H1 (cell line): ENCODE results near the gene AKAP4. TPM values are rescaled to one million over a fixed set of nuclear protein-coding genes. Genes with fewer than 3 reads are reported as not detected.

Experiments
- polyA plus RNA-seq, 7 experiments: library from polyadenylated mRNA; depleted of rRNA in 3 of 7; stranded (reverse) in 5 of 7; unstranded in 2 of 7; fragments of >200 nt in 5 of 7; fragments of 200-250 nt in 2 of 7; gene quantifications; 1 replicate in 5 of 7; 2 replicates in 1 of 7; 4 replicates in 1 of 7; pipeline versions ENCODE4 v1.2.1 to v1.2.3, GENCODE V29; 2011 to 2013; ENCODE audit warnings: missing spikeins in 2 of 7, mixed read lengths in 2 of 7
- total RNA-seq: library from RNA; stranded (reverse); fragmentation: NEBNext Ultra II Directional; extraction: Animal tissue kit (Norgen Biotek cat#: 25700); gene quantifications from 2 replicates; pipeline ENCODE4 v1.2.1, GENCODE V29; 2021
- TF ChIP-seq, protein P1 (sequence below), 3 experiments: IDR thresholded peaks; 1 replicate in 2 of 3; 2 replicates in 1 of 3; pipeline versions ENCODE4 v1.5.1 to v1.6.1; 2011; ENCODE audit warnings: low read length in 3 of 3, mild to moderate bottlenecking in 3 of 3, inconsistent platforms in 2 of 3, low read depth in 1 of 3, moderate library complexity in 1 of 3; ENCODE audit not compliant: insufficient read depth in 1 of 3; ENCODE audit errors: control extremely low read depth in 1 of 3

The AKAP4 gene
- total and polyA plus RNA-seq, 2 of the 8 experiments (the other 6 are each of a cell fraction or from before 2014, with no cell fraction given): not detected

DNA sequence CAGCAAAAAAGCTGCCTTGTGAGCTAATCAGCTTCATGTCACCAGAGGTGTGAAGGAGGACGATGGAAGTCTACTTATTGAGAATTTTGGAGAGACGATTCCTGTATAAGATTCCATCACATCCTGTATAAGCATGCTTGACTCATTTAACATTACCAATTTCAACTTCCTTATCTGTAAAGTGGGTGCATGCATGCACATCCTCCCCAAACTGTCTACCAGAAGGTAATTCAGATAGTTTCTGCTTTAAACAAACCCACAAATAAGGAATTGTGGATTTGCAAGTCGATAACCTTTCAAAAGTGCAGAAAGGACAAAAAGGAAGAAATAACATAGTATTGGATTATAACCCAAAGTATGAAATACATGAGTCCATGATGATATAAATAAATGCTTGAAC is 31.1 kb downstream of the AKAP4 start (continued):
- TF ChIP-seq, protein P1, sequence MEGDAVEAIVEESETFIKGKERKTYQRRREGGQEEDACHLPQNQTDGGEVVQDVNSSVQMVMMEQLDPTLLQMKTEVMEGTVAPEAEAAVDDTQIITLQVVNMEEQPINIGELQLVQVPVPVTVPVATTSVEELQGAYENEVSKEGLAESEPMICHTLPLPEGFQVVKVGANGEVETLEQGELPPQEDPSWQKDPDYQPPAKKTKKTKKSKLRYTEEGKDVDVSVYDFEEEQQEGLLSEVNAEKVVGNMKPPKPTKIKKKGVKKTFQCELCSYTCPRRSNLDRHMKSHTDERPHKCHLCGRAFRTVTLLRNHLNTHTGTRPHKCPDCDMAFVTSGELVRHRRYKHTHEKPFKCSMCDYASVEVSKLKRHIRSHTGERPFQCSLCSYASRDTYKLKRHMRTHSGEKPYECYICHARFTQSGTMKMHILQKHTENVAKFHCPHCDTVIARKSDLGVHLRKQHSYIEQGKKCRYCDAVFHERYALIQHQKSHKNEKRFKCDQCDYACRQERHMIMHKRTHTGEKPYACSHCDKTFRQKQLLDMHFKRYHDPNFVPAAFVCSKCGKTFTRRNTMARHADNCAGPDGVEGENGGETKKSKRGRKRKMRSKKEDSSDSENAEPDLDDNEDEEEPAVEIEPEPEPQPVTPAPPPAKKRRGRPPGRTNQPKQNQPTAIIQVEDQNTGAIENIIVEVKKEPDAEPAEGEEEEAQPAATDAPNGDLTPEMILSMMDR (IDR thresholded peaks at IDR 0.05; ENCODE audit: control extremely low read depth in 1 of 3, insufficient read depth in 1 of 3, low read depth in 1 of 3, low read length in 3 of 3): no peak
